COLO668 (cell line): ENCODE measurements around the gene ERC1.
"Not testable (repeated sequence)": the region's sequence is repeated elsewhere in the genome, so short reads cannot be mapped to it uniquely, and the experiment has no call there.

Experiments
- DNase-seq: peaks from one replicate; lab custom pipeline; 2025; ENCODE audit not compliant: unreplicated experiment; lab: John Stamatoyannopoulos, UW

Gene ERC1

GRCh38 chr12:1069846-1070245 lies 78.8 kb downstream of the ERC1 start:
- DNase-seq, result no peak

- no peak for DNase-seq
These were observed 80.2 kb downstream of the ERC1 start for GRCh38 chr12:1071182-1071581.

- DNase-seq, result no peak
These were observed 82.6 kb downstream of the ERC1 start for GRCh38 chr12:1073652-1074051.

GRCh38 chr12:1077036-1077803 lies 86.2 kb downstream of the ERC1 start:
- no peak for DNase-seq

GRCh38 chr12:1078002-1078401 lies 87.0 kb downstream of the ERC1 start:
- no peak for DNase-seq

GRCh38 chr12:1080520-1081223 lies 89.6 kb downstream of the ERC1 start:
- no peak for DNase-seq

GRCh38 chr12:1083151-1083888 lies 92.3 kb downstream of the ERC1 start:
- no peak for DNase-seq

GRCh38 chr12:1083889-1084262 lies 92.9 kb downstream of the ERC1 start:
- no peak for DNase-seq

GRCh38 chr12:1091350-1091749 lies 100.3 kb downstream of the ERC1 start:
- no peak for DNase-seq

GRCh38 chr12:1093166-1093751 lies 102.2 kb downstream of the ERC1 start:
- peak; percentile 39 for DNase-seq

GRCh38 chr12:1094714-1095113 lies 103.7 kb downstream of the ERC1 start:
- no peak for DNase-seq

GRCh38 chr12:1099158-1099557 lies 108.1 kb downstream of the ERC1 start:
- no peak for DNase-seq

- DNase-seq, result not testable (repeated sequence)
These were observed 108.6 kb downstream of the ERC1 start for GRCh38 chr12:1099618-1100017.

- no peak for DNase-seq
These were observed 111.1 kb downstream of the ERC1 start for GRCh38 chr12:1102115-1102514.

GRCh38 chr12:1102791-1103450 lies 111.9 kb downstream of the ERC1 start:
- no peak for DNase-seq

- no peak for DNase-seq
These were observed 112.6 kb downstream of the ERC1 start for GRCh38 chr12:1103632-1104031.

GRCh38 chr12:1104088-1104800 lies 113.2 kb downstream of the ERC1 start:
- DNase-seq, result peak; percentile 22

- no peak for DNase-seq
These were observed 116.6 kb downstream of the ERC1 start for GRCh38 chr12:1107669-1108068.

GRCh38 chr12:1108276-1108675 lies 117.3 kb downstream of the ERC1 start:
- no peak for DNase-seq

- DNase-seq, result no peak
These were observed 124.6 kb downstream of the ERC1 start for GRCh38 chr12:1115484-1116231.
